ENCODE data around the gene WDTC1. TPM values are rescaled to one million over a fixed set of nuclear protein-coding genes. Genes with fewer than 3 reads are reported as not detected.
A peak's percentile ranks its signal among the peaks of the same experiment; 100 is the strongest.

Gene WDTC1
- total and polyA plus RNA-seq, 2 experiments from 2014 or later, result 18.9 to 52.5 TPM

- Histone ChIP-seq H3K27me3 (no peaks in the 10 kb centered on the region), H3K4me3 (peak overlapping the region; percentile 66), H3K27ac (peak overlapping the region; percentile 91), H3K36me3 (no peaks in the 10 kb centered on the region), H3K4me1 (ENCODE audit: low read depth) (peaks cover 18% of the 10 kb centered on the region), H3K9me3 (ENCODE audit: low read depth) (no peaks in the 10 kb centered on the region)
- TF ChIP-seq CTCF (IDR thresholded peaks at IDR 0.05; ENCODE audit: low read depth, low read length), result no peak
- DNase-seq (ENCODE audit: low read depth in 1 of 2, low spot score in 1 of 2), result no peak
Measured at GRCh38 chr1:27322569-27323240, 88.3 kb downstream of the WDTC1 start.

DNA sequence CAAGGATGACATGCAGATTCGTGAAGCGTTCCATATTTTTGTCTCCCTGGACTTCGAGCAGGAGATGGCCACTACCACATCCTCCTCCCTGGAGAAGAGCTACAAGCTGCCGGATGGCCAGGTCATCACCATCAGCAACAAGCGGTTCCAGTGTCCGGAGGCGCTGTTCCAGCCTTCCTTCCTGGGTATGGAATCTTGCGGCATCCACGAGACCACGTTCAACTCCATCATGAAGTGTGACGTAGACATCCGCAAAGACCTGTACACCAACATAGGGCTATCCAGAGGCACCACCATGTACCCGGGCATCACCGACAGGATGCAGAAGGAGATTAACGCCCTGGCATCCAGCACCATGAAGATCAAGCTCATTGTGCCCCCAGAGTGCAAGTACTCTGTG, 90.9 kb downstream of the WDTC1 start:
- TF ChIP-seq CTCF (IDR thresholded peaks at IDR 0.05; ENCODE audit: low read depth, low read length), result no peak

DNA sequence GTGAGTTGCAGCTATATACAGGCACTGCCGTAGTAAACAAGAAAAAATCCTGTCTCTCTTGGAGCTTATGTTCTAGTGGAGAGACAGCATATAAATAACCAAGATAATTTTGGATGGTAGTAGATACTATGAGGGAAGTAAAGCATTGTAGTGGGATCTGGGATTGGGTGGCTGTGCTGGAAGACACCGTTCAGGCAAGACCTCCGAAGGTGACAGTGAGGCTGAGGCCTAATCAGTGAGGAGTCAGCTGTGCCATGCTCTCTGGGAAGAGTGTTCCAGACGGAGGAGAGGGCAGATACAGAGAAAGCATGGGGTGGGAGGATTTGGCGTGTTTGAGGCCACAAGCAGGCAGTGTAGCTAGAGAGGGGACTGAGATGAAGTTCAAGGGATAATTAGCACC, 93.5 kb downstream of the WDTC1 start:
- TF ChIP-seq CTCF (IDR thresholded peaks at IDR 0.05; ENCODE audit: low read depth, low read length), result no peak
- Histone ChIP-seq H3K9me3 (ENCODE audit: low read depth) (no peaks in the 10 kb centered on the region), H3K4me1 (ENCODE audit: low read depth) (peaks cover 4% of the 10 kb centered on the region), H3K27ac (no peak overlapping the region), H3K4me3 (no peak overlapping the region), H3K27me3 (no peaks in the 10 kb centered on the region), H3K36me3 (no peaks in the 10 kb centered on the region)
- no peak for DNase-seq (ENCODE audit: low read depth in 1 of 2, low spot score in 1 of 2)

More for the DNA sequence above, 90.9 kb downstream of the WDTC1 start:
- Histone ChIP-seq H3K27ac (peak overlapping the region; percentile 62), H3K27me3 (no peaks in the 10 kb centered on the region), H3K36me3 (no peaks in the 10 kb centered on the region), H3K4me3 (no peak overlapping the region), H3K9me3 (ENCODE audit: low read depth) (no peaks in the 10 kb centered on the region), H3K4me1 (ENCODE audit: low read depth) (peaks cover 5% of the 10 kb centered on the region)
- no peak for DNase-seq (ENCODE audit: low read depth in 1 of 2, low spot score in 1 of 2)

DNA sequence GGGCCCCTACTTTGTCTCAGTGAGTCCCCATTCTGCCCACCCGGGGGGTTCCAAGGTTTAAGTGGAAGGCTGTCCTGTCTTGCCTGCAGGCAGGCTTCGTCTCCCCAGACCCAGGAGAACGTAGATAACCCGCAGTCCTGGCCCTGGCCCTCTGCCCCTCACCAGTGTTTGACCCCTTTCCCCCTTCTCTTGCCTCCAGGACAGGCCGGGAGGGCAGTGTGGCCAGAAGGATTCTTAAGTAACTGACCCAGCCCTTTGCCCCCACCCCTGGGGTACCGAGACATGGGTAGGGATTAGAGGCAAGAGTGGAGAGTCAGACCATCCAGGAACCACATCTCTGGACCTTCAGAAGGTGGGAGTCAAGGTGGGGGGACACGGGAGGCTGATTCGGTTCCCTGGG, 96.4 kb downstream of the WDTC1 start:
- Histone ChIP-seq H3K27ac (no peak overlapping the region), H3K36me3 (no peaks in the 10 kb centered on the region)
- no peak for DNase-seq (ENCODE audit: low read depth in 1 of 2, low spot score in 1 of 2)

DNA sequence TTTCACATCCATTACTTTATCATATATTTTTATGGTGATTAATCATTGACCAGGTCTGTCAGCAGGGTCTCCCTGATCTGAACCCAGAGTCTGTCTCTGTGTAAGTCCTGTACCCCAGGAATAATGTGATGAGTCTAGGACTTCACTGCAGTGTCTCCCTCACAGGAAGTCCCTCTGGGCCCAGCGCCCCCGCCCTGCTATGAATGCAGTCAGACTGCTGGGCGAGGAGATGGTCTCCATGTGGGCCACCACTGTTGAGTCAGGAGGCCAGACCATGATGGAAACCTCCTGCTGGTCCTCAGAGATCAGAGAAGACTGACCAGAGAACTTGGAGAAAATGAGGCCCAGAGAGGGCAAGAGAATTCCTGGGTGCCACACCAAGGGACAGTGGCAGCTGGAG, 97.0 kb downstream of the WDTC1 start:
- no peaks in the 10 kb centered on the region for H3K9me3 ChIP-seq (ENCODE audit: low read depth)
- H3K27me3 ChIP-seq, result no peaks in the 10 kb centered on the region
- H3K4me1 ChIP-seq (ENCODE audit: low read depth), result no peaks in the 10 kb centered on the region
- no peaks in the 10 kb centered on the region for H3K36me3 ChIP-seq
- no peak for DNase-seq (ENCODE audit: low read depth in 1 of 2, low spot score in 1 of 2)
- no peak for TF ChIP-seq CTCF (IDR thresholded peaks at IDR 0.05; ENCODE audit: low read depth, low read length)
- no peak overlapping the region for H3K4me3 ChIP-seq
- H3K27ac ChIP-seq, result no peak overlapping the region

More for the DNA sequence above, 96.4 kb downstream of the WDTC1 start:
- Histone ChIP-seq H3K27me3 (no peaks in the 10 kb centered on the region), H3K4me3 (no peak overlapping the region), H3K9me3 (ENCODE audit: low read depth) (no peaks in the 10 kb centered on the region), H3K4me1 (ENCODE audit: low read depth) (no peaks in the 10 kb centered on the region)
- TF ChIP-seq CTCF (IDR thresholded peaks at IDR 0.05; ENCODE audit: low read depth, low read length), result no peak

Measured in cardiac muscle cell (in vitro differentiated cells and primary cell).